ENCODE results near the gene CREB5. TPM values are rescaled to one million over a fixed set of nuclear protein-coding genes. Genes with fewer than 3 reads are reported as not detected.

Gene CREB5
- total and polyA plus RNA-seq, 2 donors from 2014 or later = 3.4 to 27.2 TPM

GRCh38 chr7:28517606-28518005, 105.3 kb downstream of the CREB5 start:
- intact Hi-C loops (cut with DNase I) = no loop called here
- DNase-seq (no peak), FAIRE-seq (no peak)
- peaks cover 0 to 2% (median 0%) of the 10 kb centered on the region in 3 donors for H3K4me1 ChIP-seq (ENCODE audit: control insufficient read depth in 2 of 3, insufficient read depth in 2 of 3, low read depth in 1 of 3, low read length in 3 of 3)
- H3K9ac ChIP-seq (ENCODE audit: low read length in 3 of 3) = no peak overlapping the region
- H3K9me3 ChIP-seq (ENCODE audit: control insufficient read depth in 2 of 3, insufficient read depth in 1 of 3, low read length in 3 of 3) = no peaks in the 10 kb centered on the region
- H3K36me3 ChIP-seq (ENCODE audit: control insufficient read depth in 2 of 3, insufficient read depth in 3 of 3, low read length in 3 of 3) = no peaks in the 10 kb centered on the region
- no peaks in the 10 kb centered on the region for H3K27me3 ChIP-seq (ENCODE audit: control insufficient read depth, insufficient read depth, low read length)
- no peak overlapping the region for H3K27ac ChIP-seq (ENCODE audit: low read depth in 2 of 2, low read length in 2 of 2)
- no peak for TF ChIP-seq CTCF (IDR thresholded peaks at IDR 0.05; ENCODE audit: borderline replicate concordance, extremely low read depth, insufficient read depth)
- no peak overlapping the region for H3K4me3 ChIP-seq (ENCODE audit: low read length in 3 of 3)

GRCh38 chr7:28520074-28521015, 108.0 kb downstream of the CREB5 start:
- intact Hi-C loops (cut with DNase I) = no loop called here
- Histone ChIP-seq H3K9ac (ENCODE audit: low read length in 3 of 3) (no peak overlapping the region), H3K9me3 (ENCODE audit: control insufficient read depth in 2 of 3, insufficient read depth in 1 of 3, low read length in 3 of 3) (no peaks in the 10 kb centered on the region), H3K4me1 (ENCODE audit: control insufficient read depth in 2 of 3, insufficient read depth in 2 of 3, low read depth in 1 of 3, low read length in 3 of 3) (peaks cover 0 to 2% (median 0%) of the 10 kb centered on the region in 3 donors), H3K36me3 (ENCODE audit: control insufficient read depth in 2 of 3, insufficient read depth in 3 of 3, low read length in 3 of 3) (no peaks in the 10 kb centered on the region), H3K27me3 (ENCODE audit: control insufficient read depth, insufficient read depth, low read length) (no peaks in the 10 kb centered on the region), H3K4me3 (ENCODE audit: low read length in 3 of 3) (no peak overlapping the region), H3K27ac (ENCODE audit: low read depth in 2 of 2, low read length in 2 of 2) (no peak overlapping the region)
- DNase-seq = no peak
- no peak for FAIRE-seq
- no peak for TF ChIP-seq CTCF (IDR thresholded peaks at IDR 0.05; ENCODE audit: borderline replicate concordance, extremely low read depth, insufficient read depth)

GRCh38 chr7:28524978-28525377, 112.7 kb downstream of the CREB5 start:
- Histone ChIP-seq H3K36me3 (ENCODE audit: control insufficient read depth in 2 of 3, insufficient read depth in 3 of 3, low read length in 3 of 3) (no peaks in the 10 kb centered on the region), H3K9ac (ENCODE audit: low read length in 3 of 3) (no peak overlapping the region), H3K4me3 (ENCODE audit: low read length in 3 of 3) (no peak overlapping the region), H3K4me1 (ENCODE audit: control insufficient read depth in 2 of 3, insufficient read depth in 2 of 3, low read depth in 1 of 3, low read length in 3 of 3) (no peaks in the 10 kb centered on the region), H3K27me3 (ENCODE audit: control insufficient read depth, insufficient read depth, low read length) (no peaks in the 10 kb centered on the region), H3K9me3 (ENCODE audit: control insufficient read depth in 2 of 3, insufficient read depth in 1 of 3, low read length in 3 of 3) (no peaks in the 10 kb centered on the region), H3K27ac (ENCODE audit: low read depth in 2 of 2, low read length in 2 of 2) (no peak overlapping the region)
- FAIRE-seq = no peak
- DNase-seq = no peak
- no peak for TF ChIP-seq CTCF (IDR thresholded peaks at IDR 0.05; ENCODE audit: borderline replicate concordance, extremely low read depth, insufficient read depth)
- intact Hi-C loops (cut with DNase I) = no loop called here
